Activated naive CD4-positive, alpha-beta T cell treated with anti-CD3 and anti-CD28 coated beads, Interleukin-2, amount 10 ng/mL, durations not matched to agents 7 days and 5 days (primary cell): ENCODE results near the gene TPSAB1.
A peak's percentile ranks its signal among the peaks of the same experiment; 100 is the strongest.
"Not testable (repeated sequence)": the region's sequence is repeated elsewhere in the genome, so short reads cannot be mapped to it uniquely, and the experiment has no call there.

Source experiments
- CTCF ChIA-PET: fragments of 350-600 bp; sonication (Branson Sonifier 250); formaldehyde crosslinking; loops from one replicate; lab custom pipeline; 2021; ENCODE audit warnings: antibody characterized with exemption; lab: Charles Lee
- DNase-seq: peaks from one replicate; pipeline ENCODE4 v3.0.0-alpha.2; 2020
- H3K27ac Mint-ChIP-seq: one replicate; pipeline ENCODE4 v1.8.0; 2021; ENCODE audit warnings: mild to moderate bottlenecking, moderate library complexity, mixed read lengths
- H3K27me3 Mint-ChIP-seq: one replicate; pipeline ENCODE4 v1.8.0; 2021; ENCODE audit warnings: mild to moderate bottlenecking, mixed read lengths
- H3K36me3 Mint-ChIP-seq: one replicate; pipeline ENCODE4 v1.8.0; 2021; ENCODE audit warnings: mixed read lengths
- H3K4me1 Mint-ChIP-seq: one replicate; pipeline ENCODE4 v1.8.0; 2021; ENCODE audit warnings: mixed read lengths
- H3K4me3 Mint-ChIP-seq: one replicate; pipeline ENCODE4 v1.8.0; 2021; ENCODE audit warnings: mild to moderate bottlenecking, moderate library complexity, mixed read lengths
- H3K9me3 Mint-ChIP-seq: one replicate; pipeline ENCODE4 v1.8.0; 2021; ENCODE audit warnings: mixed read lengths

Gene TPSAB1

GRCh38 chr16:1243907-1244850 lies 3.7 kb downstream of the TPSAB1 start:
- H3K27ac Mint-ChIP-seq, H3K4me1 Mint-ChIP-seq, H3K4me3 Mint-ChIP-seq, H3K36me3 Mint-ChIP-seq, H3K9me3 Mint-ChIP-seq: not testable (repeated sequence)
- CTCF ChIA-PET = interaction anchor here (1.0 kb wide), 1 partner anchor 57 kb away, joined by 3 read pairs; no protein-coding TSS in a partner anchor
- DNase-seq = peak; percentile 5
- H3K27me3 Mint-ChIP-seq = peaks cover 27% of the 10 kb centered on the region

GRCh38 chr16:1244881-1245280 lies 4.4 kb downstream of the TPSAB1 start:
- CTCF ChIA-PET = interaction anchor here (1.0 kb wide), 1 partner anchor 56 kb away, joined by 3 read pairs; no protein-coding TSS in a partner anchor
- H3K27me3 Mint-ChIP-seq = peaks cover 27% of the 10 kb centered on the region
- no peak overlapping the region for H3K4me3 Mint-ChIP-seq

DNA sequence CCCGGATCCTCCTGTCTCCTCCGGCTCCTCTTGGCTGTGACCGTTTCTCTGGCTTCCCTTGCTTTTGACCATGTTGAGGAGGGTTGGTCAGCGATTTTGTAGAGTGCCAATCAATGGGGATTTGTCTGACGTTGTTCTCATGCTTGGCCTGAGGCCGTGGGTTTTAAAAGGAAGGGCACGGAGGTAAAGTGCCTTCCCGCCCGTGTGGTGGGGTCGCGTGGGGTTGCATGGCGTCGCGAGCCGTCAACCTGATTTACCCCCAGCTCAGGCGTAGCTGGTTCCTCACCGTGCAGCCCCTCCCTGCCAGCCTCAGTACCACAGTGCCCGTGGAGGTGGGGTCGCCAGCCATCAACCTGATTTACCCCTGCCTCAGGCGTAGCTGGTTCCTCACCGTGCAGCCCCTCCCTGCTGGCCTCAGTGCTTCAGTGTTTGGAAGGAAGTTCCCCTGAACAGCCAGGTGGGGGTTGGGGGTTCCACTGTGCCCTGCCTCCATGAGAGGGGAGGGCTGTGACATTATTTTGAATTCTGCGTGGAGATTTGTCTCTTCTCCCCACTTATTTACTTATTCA lies 5.0 kb downstream of the TPSAB1 start:
- no peak overlapping the region for H3K27ac Mint-ChIP-seq

More at GRCh38 chr16:1244881-1245280, 4.4 kb downstream of the TPSAB1 start:
- Mint-ChIP-seq H3K9me3 (peaks cover 6% of the 10 kb centered on the region), H3K36me3 (no peaks in the 10 kb centered on the region), H3K4me1 (peaks cover 6% of the 10 kb centered on the region), H3K27ac (no peak overlapping the region)
- peak; percentile 34 for DNase-seq

DNA sequence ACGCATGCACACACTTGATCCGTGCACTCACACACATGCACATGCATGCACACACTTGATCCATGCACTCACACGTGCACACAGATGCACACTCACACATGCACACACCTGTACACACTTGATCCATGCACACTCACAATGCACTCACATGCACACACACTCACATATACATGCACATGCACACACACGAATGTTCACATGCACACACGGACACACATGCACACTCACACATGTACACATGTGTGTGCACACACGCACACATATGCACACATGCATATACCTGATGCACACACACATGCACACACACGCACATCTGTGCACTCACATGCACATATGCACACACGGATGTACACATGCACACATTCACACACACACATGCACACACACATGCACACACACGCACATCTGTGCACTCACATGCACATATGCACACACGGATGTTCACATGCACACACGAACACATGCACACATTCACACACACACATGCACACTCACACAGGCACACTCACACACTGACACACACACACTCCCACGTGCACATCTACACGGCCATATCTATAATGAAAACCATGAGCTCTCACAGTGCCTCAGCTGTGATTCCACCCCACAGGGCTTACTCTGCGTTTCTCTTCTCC lies 7.5 kb downstream of the TPSAB1 start:
- CTCF ChIA-PET, DNase-seq, H3K9me3 Mint-ChIP-seq, H3K27ac Mint-ChIP-seq, H3K4me1 Mint-ChIP-seq, H3K36me3 Mint-ChIP-seq, H3K4me3 Mint-ChIP-seq: not testable (repeated sequence)
- H3K27me3 Mint-ChIP-seq = peaks cover 27% of the 10 kb centered on the region

More for the DNA sequence above, 5.0 kb downstream of the TPSAB1 start:
- no peak overlapping the region for H3K4me3 Mint-ChIP-seq
- peaks cover 6% of the 10 kb centered on the region for H3K9me3 Mint-ChIP-seq
- CTCF ChIA-PET = interaction anchor here (1.0 kb wide), 1 partner anchor 56 kb away, joined by 3 read pairs; no protein-coding TSS in a partner anchor
- H3K4me1 Mint-ChIP-seq = peaks cover 6% of the 10 kb centered on the region
- no peaks in the 10 kb centered on the region for H3K36me3 Mint-ChIP-seq
- H3K27me3 Mint-ChIP-seq = peaks cover 27% of the 10 kb centered on the region
- peak; percentile 18 for DNase-seq

DNA sequence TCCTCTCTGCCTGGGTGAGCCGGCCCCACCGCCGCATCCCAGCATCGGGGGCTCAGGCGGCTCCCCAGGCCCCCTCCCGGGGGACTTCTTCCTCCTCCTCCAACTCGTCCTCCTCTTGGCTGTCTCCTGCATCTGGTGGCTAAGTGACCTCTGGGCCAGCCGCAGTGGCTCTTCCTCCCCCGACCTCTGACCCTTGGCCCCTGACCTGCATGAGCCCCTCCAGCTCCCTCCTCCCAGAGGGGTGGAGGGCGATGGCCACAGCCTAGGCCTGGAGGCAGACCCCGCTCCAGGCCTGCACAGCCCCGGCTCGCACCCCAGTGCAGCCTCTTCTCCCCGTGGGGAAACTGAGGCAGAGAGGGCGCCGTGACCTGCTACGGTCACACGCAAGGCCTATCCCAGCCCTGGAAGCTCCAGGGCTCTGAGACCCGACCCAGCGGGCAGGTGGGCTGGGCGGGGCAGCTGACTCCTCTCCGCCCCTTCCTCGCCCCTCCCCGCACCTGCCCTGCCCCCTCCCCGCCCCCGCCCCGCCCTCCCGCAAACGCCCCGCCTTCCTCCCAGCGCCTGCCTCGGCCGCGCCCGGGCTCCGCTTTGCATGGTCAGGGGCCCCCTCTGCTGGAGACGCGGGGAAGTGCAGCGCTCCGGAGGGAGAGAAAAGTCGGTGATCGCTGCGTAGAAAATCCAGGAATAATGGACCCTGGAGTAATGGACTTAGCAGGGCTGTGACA lies 8.7 kb downstream of the TPSAB1 start:
- H3K27ac Mint-ChIP-seq, H3K4me3 Mint-ChIP-seq, H3K4me1 Mint-ChIP-seq, H3K36me3 Mint-ChIP-seq, DNase-seq, CTCF ChIA-PET, H3K9me3 Mint-ChIP-seq: not testable (repeated sequence)
- peaks cover 27% of the 10 kb centered on the region for H3K27me3 Mint-ChIP-seq

- H3K4me3 Mint-ChIP-seq, DNase-seq, H3K27ac Mint-ChIP-seq, H3K9me3 Mint-ChIP-seq, H3K27me3 Mint-ChIP-seq, CTCF ChIA-PET, H3K36me3 Mint-ChIP-seq, H3K4me1 Mint-ChIP-seq: not testable (repeated sequence)
Observed at GRCh38 chr16:1253701-1254364, 13.3 kb downstream of the TPSAB1 start.

DNA sequence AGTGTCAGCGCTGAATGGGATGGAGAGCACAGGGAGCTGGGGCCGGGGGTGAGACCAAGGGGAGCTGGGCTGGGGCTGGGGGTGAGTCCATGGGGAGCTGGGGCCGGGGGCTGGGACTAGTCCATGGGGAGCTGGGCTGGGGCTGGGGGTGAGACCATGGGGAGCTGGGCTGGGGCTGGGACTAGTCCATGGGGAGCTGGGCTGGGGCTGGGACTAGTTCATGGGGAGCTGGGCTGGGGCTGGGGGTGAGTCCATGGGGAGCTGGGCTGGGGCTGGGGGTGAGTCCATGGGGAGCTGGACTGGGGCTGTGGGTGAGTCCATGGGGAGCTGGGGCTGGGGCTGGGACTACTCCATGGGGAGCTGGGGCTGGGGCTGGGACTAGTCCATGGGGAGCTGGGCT lies 14.3 kb downstream of the TPSAB1 start:
- H3K9me3 Mint-ChIP-seq, H3K4me3 Mint-ChIP-seq, DNase-seq, CTCF ChIA-PET, H3K36me3 Mint-ChIP-seq, H3K27ac Mint-ChIP-seq, H3K4me1 Mint-ChIP-seq: not testable (repeated sequence)
- peaks cover 12% of the 10 kb centered on the region for H3K27me3 Mint-ChIP-seq

DNA sequence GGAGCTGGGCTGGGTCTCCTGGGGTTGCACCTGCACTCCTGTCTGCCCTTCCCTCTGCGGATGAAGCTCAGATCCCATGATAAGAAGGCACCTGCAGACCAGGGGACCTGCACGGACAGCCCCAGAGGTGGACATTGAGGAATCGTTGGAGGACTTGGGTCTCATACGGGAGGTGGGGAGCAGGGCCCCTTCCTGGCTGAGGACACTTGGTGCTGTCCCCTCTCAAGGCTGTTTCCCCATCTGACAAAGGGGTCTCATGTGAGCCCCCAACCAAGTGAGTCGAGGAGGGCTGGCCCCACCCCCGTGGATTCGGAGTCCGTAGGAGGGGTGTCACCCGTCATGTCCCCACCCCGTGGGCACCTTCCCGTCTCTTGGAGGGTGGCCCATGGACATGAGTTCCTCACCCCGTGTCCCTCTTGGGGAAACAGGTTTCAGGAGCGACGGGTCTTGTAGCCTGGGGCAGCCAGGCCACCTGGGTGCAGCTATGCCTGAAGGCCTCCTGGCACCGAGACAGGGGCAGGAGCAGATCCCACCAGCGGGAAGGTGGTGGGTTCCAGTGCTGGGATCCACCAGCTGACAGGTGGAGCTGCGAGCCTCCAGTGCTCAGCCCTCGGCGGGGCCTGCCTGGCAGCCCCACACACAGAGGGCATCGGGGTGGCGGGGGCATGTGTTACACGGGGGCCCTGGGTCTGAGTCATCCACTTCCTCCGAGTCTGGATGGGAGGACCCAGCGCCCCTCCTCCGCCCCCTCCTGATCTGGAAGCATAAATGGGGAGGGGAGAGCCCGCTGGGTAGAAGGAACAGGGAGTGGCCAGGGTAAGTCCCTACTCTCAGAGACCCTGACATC lies 15.0 kb downstream of the TPSAB1 start, which contains the start of gene TPSD1:
TPSD1 (plus strand) TSS at position 794 of the 847 bp plus-strand sequence. CDS start 212 bp downstream, outside the sequence.
- H3K27me3 Mint-ChIP-seq = peaks cover 19% of the 10 kb centered on the region
- DNase-seq, H3K4me3 Mint-ChIP-seq, H3K9me3 Mint-ChIP-seq, CTCF ChIA-PET, H3K27ac Mint-ChIP-seq, H3K36me3 Mint-ChIP-seq, H3K4me1 Mint-ChIP-seq: not testable (repeated sequence)

- peaks cover 28% of the 10 kb centered on the region for H3K27me3 Mint-ChIP-seq
- H3K4me1 Mint-ChIP-seq, H3K9me3 Mint-ChIP-seq, CTCF ChIA-PET, DNase-seq, H3K27ac Mint-ChIP-seq, H3K4me3 Mint-ChIP-seq, H3K36me3 Mint-ChIP-seq: not testable (repeated sequence)
Observed at GRCh38 chr16:1256296-1256873, 15.9 kb downstream of the TPSAB1 start.

DNA sequence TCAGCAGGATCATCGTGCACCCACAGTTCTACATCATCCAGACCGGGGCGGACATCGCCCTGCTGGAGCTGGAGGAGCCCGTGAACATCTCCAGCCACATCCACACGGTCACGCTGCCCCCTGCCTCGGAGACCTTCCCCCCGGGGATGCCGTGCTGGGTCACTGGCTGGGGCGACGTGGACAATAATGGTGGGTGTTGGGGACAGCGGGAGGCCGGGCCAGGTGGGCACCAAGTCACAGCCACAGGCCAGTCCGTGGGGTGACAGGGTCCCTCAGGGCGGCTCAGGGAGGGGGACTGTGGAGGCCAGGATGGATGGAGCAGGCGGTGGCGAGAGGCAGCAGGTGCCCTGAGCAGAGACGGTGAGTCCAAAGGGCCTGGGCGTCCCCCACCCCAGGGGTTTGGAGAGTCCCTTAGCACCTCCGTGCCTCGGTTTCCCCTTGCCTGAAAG lies 16.4 kb downstream of the TPSAB1 start:
- Mint-ChIP-seq H3K27me3 (peaks cover 33% of the 10 kb centered on the region), H3K36me3 (no peaks in the 10 kb centered on the region), H3K4me1 (peaks cover 5% of the 10 kb centered on the region), H3K9me3 (no peaks in the 10 kb centered on the region), H3K27ac (no peak overlapping the region), H3K4me3 (no peak overlapping the region)
- CTCF ChIA-PET = no interaction called here
- no peak for DNase-seq

DNA sequence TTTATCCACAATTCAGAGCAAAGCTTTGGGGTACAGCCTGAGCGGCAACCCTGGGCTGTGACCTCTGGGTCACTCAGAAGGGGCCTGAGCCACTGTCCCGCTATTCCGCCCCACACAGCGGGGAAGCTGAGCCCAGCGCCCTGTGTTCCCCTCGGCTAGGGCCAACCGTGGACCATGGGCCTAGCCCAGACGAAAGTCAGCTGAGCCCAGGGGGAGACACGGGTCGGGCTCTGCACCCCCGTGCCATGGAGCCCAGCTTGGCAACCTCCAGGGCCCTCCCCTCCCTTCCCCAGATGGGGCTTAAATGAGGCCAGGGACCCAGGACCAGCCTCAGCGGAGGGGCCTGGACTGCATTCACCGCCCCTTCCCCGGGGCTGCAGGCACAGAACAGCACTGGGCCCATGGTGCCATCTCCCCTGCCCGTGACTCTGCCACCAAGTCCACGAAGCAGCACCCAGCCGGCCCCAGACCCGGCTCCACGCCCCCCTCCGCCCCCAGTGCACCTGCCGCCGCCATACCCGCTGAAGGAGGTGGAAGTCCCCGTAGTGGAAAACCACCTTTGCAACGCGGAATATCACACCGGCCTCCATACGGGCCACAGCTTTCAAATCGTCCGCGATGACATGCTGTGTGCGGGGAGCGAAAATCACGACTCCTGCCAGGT lies 17.2 kb downstream of the TPSAB1 start:
- Mint-ChIP-seq H3K4me1 (peaks cover 5% of the 10 kb centered on the region), H3K27me3 (peaks cover 41% of the 10 kb centered on the region), H3K9me3 (no peaks in the 10 kb centered on the region), H3K27ac (no peak overlapping the region), H3K36me3 (no peaks in the 10 kb centered on the region), H3K4me3 (no peak overlapping the region)
- CTCF ChIA-PET = no interaction called here
- no peak for DNase-seq

GRCh38 chr16:1258225-1258600 lies 17.7 kb downstream of the TPSAB1 start:
- Mint-ChIP-seq H3K4me1 (peaks cover 5% of the 10 kb centered on the region), H3K27ac (no peak overlapping the region), H3K9me3 (no peaks in the 10 kb centered on the region), H3K36me3 (no peaks in the 10 kb centered on the region), H3K4me3 (no peak overlapping the region), H3K27me3 (peaks cover 46% of the 10 kb centered on the region)
- CTCF ChIA-PET = no interaction called here
- DNase-seq = no peak
